C4-2B (cell line): ENCODE results near the gene POLR1C.

ENCODE experiments used
- ZFX ChIP-seq: fragments of 450-650 bp; IDR thresholded peaks from 2 replicates; pipeline ENCODE4 v1.6.1; 2017
- TF ChIP-seq, protein P1 (sequence below): fragments of 450-650 bp; conservative IDR thresholded peaks from 2 replicates; pipeline ENCODE4 v1.5.1; 2017; ENCODE audit warnings: mild to moderate bottlenecking

GRCh38 chr6:43544461-43544860 lies 27.6 kb downstream of the POLR1C start:
- TF ChIP-seq, protein P1, sequence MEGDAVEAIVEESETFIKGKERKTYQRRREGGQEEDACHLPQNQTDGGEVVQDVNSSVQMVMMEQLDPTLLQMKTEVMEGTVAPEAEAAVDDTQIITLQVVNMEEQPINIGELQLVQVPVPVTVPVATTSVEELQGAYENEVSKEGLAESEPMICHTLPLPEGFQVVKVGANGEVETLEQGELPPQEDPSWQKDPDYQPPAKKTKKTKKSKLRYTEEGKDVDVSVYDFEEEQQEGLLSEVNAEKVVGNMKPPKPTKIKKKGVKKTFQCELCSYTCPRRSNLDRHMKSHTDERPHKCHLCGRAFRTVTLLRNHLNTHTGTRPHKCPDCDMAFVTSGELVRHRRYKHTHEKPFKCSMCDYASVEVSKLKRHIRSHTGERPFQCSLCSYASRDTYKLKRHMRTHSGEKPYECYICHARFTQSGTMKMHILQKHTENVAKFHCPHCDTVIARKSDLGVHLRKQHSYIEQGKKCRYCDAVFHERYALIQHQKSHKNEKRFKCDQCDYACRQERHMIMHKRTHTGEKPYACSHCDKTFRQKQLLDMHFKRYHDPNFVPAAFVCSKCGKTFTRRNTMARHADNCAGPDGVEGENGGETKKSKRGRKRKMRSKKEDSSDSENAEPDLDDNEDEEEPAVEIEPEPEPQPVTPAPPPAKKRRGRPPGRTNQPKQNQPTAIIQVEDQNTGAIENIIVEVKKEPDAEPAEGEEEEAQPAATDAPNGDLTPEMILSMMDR: no peak
- no peak for TF ChIP-seq ZFX
